HG03060 (cell line): Measurements from ENCODE around the gene MRPL41.
"Not testable (repeated sequence)": the region's sequence is repeated elsewhere in the genome, so short reads cannot be mapped to it uniquely, and the experiment has no call there.

Experiments used
- ATAC-seq: cut with Tn5 transposase; IDR thresholded peaks from one replicate; pipeline ENCODE4 v1.9.1; 2021; ENCODE audit warnings: low read depth, moderate number of reproducible peaks; ENCODE audit not compliant: unreplicated experiment

MRPL41 gene

GRCh38 chr9:137550958-137551263 lies 768 bp upstream of the MRPL41 start:
- not testable (repeated sequence) for ATAC-seq

- no peak for ATAC-seq
These were observed 516 bp downstream of the MRPL41 start for GRCh38 chr9:137552022-137552768.

GRCh38 chr9:137553654-137554053 lies 2.0 kb downstream of the MRPL41 start:
- ATAC-seq, result not testable (repeated sequence)

DNA sequence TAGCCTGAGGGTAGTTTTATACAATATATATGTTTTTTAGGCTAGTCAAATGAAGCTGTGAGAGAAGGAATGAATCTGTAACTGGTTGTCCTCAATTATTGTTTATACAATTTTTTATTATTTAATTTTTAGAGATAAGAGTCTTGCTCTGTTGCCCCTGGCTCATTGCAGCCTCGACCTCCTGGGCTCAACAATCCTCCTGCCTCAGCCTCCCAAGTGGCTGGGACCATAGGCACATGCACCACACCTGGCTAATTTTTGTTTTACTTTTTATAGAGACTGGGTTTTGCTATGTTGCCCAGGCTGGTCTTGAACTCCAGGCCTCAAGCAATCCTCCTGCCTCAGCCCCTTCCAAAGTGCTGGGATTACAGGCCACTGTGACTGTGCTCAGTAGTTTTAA lies 2.7 kb downstream of the MRPL41 start:
- ATAC-seq, result no peak

DNA sequence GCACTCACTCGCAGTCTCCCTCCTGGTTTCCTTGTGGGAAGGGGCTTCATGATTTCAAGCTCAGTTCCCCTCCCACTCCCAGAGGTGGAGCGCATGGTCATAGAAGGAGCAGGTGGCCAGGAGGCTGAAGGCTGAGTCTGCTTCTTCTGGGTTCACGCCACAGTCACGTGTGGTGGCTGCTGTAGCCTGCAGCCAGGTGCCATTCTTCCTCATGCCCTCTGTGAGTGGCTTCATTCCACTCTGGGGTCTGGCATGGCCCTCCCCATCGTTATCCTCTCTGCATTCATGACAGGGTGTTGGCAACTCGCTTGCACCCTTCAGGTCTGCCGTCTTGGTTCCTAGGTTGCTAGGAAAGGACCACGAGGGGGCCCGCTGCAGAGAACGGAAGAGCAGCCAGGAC lies 3.5 kb downstream of the MRPL41 start:
- no peak for ATAC-seq

DNA sequence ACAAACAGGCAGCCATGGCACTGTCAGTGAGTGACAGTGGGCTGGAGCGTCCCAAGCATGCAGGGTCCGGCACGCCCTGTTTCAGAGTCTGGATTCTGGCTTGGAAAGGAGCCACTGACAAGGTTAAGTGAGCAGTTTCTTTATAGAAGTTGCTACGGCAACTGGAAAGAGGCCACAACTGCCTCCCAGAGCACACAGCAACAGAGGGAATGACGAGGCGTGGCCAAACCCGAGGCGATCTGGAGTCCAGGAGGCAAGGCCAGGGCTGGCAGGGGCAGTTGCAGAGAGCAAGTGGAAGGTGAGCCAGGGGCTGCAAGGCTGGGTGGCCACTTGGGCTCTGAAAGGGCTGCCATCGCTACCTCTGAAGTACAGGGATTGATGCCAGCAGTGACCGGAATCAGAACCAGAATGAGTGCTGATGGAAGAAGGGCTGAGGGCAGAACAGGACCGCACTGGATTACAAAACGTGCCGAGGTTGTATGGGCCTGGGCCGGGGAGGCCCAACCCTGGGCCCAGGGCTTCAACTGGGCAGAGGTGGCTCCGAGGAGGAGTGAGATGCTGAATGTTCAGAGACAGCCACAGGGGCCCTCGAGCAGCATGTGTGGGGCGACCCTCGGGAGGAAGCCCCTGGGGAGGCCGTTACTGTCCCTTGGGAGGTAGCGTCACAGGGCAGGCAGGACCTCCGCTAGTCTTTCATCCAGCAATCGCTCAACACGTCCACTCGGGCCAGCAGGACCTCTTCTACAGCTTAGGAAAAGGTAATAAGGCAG lies 4.6 kb downstream of the MRPL41 start:
- ATAC-seq, result no peak

GRCh38 chr9:137558127-137558526 lies 6.4 kb downstream of the MRPL41 start:
- no peak for ATAC-seq

DNA sequence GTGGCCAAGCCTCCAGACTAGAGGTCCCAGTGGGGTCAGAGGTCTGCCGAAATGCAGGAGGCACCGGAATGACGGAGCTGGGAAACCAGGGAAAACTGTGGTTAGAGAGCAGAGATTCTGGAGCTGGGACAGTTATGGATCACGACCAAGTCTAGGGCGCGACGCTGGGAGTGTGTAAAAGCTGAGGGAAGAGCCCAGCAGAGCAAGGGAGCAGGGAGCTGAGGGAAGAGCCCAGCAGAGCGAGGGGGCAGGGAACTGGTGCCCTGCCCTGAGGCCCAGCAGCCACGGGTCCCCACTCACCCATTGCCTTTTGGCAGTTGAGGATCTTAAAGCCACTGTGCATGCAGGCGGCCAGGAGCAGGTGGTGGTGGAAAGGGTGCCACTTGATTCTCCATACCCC lies 12.5 kb downstream of the MRPL41 start:
- ATAC-seq, result no peak

DNA sequence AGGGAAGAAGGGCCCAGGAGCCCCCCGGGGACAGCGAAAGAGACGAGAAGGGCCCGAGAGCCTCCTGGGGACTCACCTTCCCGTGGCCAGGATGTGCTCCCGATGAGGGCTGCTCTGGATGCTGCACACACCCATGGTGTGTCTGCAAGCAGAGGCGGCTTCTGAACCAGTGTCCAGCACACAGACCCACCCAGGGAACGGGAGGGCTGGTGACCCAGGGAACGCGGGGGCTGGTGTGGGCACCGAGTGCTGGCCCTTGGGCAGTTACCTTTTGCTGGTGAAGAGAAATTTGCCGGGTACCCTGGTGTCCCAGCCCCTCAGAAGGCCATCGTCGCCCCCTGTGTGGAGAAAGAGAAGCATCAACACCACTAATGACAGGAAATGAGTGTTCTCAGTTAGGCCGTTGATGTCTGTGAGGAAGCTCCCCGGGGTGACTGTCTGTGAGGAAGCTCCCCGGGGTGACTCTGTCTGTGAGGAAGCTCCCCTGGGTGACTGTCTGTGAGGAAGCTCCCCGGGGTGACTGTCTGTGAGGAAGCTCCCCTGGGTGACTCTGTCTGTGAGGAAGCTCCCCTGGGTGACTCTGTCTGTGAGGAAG lies 13.2 kb downstream of the MRPL41 start:
- no peak for ATAC-seq

DNA sequence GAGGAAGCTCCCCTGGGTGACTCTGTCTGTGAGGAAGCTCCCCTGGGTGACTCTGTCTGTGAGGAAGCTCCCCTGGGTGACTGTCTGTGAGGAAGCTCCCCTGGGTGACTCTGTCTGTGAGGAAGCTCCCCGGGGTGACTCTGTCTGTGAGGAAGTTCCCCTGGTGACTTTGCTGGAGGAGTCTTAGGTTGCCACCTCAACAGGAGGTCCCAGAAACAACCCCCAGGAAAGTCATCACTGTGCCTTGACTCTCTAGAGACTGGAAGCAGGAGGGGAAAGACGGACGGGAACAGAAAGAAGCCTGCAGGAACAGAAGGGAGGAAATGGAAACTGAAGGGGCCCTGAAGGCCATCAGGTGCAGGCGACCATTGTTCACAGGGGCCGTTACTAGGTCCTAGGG lies 16.8 kb downstream of the MRPL41 start:
- not testable (repeated sequence) for ATAC-seq

DNA sequence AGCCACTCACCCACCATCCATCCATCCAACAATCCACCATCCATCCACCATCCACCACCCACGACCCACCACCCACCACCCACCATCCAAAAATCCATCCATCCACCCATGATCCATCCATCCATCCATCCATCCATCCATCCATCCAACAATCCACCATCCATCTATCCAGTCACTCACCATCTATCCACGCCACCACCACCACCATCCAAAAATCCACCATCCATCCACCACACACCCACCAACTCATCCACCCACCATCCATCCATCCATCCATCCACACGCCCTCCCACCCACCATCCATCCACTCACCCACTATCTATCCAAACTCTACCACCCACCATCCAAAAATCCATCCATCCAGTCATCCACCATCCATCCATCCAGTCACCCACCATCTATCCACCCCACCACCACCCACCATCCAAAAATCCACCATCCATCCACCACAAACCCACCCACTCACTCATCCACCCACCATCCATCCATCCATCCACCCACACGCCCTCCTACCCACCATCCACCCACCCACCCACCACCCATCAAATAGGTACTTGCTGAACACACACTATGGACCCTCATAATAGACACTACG lies 18.0 kb downstream of the MRPL41 start:
- ATAC-seq, result no peak

- ATAC-seq, result no peak
These were observed 18.9 kb downstream of the MRPL41 start for GRCh38 chr9:137570566-137570965.

- no peak for ATAC-seq
These were observed 22.5 kb downstream of the MRPL41 start for GRCh38 chr9:137574192-137574591.

GRCh38 chr9:137575364-137575715 lies 23.7 kb downstream of the MRPL41 start:
- no peak for ATAC-seq

- ATAC-seq, result no peak
These were observed 24.2 kb downstream of the MRPL41 start for GRCh38 chr9:137575716-137576411.

DNA sequence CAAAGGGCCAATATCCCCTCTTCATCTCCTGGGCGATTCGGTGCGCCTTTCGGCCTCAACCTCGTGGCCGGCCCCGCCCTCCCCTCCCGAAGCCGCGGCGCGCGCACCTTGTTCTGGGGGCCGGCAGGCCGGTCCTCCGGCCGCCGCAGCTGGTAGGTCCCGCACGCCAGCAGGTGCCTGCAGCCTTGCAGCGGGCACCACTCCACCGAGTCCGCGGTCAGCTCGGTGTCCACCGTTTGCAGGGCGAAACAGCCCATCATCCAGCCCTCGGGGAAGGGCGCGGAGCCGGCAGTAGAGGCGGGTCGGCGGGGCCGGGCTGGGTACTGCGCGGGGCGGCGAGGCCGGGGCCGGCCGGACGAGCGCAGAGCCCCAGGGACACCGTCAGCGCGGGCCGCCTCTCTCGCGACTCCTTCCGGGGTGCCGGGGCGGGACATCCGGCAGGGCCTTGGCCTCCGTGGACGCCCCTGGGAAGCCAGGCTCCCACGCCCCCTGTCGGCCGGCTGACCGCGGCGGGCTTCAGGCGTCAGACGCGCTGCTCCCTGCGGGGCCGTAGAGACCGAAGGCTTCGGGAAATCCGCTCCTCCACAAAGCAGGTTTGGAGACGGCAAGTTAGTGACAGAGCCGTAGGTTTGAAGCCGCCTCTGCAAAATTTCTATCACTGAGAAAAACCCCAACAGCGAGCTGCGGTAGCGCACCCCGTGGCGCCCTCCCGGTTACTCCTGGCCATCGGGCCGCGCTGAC lies 27.0 kb downstream of the MRPL41 start, which contains the start of gene DPH7:
Gene DPH7, minus strand, starts transcription at position 408 of the 741 bp plus-strand sequence. Its CDS starts 148 bp downstream, at position 260.
- peak; percentile 43 for ATAC-seq

- no peak for ATAC-seq
These were observed 27.6 kb downstream of the MRPL41 start for GRCh38 chr9:137579259-137579604.

DNA sequence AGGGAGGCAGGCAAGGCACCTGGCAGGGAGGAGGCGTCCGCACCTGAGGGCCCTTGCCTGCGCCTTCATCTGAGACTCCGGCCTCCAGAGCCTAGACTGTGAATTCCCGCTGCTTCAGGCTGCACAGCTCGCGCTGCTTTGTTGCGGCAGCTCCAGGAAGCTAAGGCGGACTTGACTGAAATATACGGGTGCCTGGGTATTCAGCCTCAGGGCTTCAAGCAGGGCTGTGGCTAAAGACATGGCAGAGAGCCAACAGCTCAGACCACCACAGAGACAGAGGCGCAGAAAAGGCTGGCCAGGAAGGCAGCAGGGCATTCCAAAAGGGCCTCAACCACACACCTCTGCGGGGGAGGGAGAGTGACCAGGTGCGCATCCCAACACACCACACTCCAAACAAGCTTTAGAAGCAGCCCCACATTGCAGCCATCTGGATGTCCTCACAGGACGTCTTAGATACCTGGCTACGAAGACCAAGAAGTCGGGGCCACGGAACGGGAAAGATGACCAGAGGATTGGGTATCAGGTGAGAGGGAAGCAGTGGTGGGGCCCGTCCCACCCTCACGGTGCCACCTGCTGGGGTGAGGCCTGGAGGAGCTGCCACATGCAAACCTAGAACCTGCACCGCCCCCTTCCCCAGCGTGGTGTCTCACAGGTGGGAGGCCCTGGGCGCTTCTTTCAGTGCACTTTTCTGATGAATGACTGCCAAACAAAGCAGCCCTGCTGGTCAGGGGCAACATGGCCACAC lies 28.7 kb downstream of the MRPL41 start:
- ATAC-seq, result no peak

DNA sequence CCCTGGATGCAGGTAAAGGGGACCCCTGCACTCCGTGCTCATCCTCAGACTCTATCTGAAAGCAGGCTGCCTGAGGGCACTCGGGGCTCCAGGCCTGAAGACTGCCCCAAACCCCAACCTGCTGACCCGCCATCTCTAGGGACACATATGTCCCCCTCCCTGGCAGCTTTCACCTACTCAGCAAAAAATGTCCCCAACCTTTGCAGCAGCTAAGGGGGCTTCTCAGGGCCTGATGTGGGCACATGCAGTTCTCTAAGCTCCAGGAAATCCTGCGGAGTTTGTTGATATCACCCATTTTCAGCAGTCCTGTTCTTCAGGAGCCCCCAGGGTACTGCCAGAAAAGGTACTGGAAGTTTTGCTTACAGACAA lies 29.3 kb downstream of the MRPL41 start:
- no peak for ATAC-seq
